NCI-H510A treated with DMSO at 0.1 percent for 48 hours (cell line): ENCODE measurements around the gene TMEM147.
A peak's percentile ranks its signal among the peaks of the same experiment; 100 is the strongest.

ENCODE experiments used
- DNase-seq: peaks from one replicate; lab custom pipeline; 2025; lab: John Stamatoyannopoulos, UW

TMEM147 gene

DNA sequence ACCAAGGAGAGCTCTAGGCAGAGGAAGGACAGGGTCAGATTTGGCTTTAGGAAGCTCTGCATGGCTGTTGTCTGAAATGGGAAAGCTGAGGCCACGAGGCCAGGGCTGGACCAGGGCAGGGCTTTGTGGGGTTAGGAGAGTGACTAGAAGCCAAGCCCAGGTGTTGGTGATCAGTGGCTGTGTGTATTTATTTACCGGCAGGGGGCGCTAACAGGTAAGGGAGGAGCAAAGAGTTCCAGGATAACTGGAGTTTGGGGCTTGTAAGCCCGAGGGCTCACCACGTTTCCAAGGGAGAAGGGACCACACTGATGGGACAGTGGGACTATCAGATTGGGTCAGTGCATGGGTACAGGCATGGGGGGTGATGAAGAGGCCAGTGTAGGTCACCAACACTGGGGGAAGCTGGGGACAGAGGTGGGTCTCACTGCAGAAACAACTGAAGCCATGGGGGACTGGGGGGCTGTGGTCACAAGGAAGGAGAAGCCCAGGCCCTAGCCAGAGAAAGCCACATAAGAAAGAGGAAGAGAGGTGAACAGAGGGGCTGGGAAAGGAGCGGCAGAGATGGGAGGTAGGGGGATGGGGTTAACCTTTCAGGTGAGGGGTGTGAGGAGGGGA lies 3.9 kb downstream of the TMEM147 start:
- DNase-seq = peak; percentile 29

DNA sequence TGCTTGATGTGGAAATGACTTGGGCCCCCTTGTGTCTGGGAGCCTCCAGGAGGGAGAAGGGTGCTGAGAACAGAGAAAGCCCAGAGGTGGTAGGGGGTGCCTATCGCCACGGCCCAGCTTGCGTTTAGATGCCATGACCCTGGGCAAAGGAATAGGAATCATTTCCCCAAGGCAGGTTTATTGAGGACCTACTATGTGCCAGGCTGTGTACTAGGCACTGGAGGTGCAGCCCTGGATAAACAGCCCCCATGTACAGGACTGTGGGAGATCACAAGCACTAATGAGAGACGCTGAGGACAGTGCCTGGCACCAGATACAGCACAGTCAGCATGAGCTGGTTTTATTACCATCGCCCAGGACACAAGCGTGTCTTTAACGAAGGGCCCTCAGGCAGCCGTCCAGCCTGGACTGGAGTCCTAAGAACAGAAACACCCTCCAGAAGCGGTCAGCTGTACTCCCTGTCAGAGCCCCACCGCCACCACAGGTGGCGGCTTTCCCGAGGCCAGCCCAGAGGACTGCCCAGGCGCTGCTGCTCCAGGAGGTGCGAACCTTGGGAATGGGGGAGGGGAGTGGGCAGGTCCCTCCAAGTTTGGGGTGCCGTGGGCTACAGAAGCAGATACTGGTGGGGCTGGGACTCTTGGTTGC lies 4.6 kb downstream of the TMEM147 start:
- DNase-seq = no peak

DNA sequence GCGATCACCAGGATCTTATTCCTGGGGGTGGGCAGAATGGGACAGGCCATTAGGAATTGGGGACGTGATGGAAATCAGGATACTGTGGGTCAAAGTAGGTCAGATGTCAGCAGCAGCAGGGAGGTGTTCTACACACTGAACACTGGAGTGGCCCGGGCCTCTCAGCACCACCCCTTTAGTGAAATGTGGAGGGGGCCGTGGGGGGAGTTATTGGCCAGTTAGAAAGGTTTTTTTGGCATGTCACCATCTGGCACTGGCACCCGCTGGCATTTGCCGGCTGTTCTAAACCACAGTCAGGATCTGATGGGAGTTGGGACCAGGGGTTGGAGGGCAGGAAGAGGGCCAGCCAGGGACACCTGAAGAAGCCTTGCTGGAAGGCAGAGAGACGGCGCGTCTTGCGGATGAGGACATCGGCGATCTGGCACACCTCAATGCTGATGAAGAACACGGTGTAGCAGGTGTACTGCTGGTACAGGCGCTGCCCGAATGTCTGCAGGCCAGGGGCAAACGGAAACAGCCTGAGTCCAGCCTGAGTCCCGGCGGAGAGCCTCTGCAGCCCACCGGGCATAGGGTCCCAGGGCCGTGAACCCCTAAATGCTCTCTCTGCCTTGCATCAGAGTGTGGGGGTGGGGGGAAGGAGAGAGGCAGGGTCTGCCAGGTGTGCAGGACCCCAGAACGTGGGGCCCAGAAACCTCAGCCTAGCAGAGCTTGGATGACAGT lies 5.8 kb downstream of the TMEM147 start:
- no peak for DNase-seq

- no peak for DNase-seq
Observed at GRCh38 chr19:35552534-35553384, 7.3 kb downstream of the TMEM147 start.

GRCh38 chr19:35553385-35554000 lies 8.1 kb downstream of the TMEM147 start:
- DNase-seq = no peak

GRCh38 chr19:35554076-35554475 lies 8.7 kb downstream of the TMEM147 start:
- no peak for DNase-seq

- no peak for DNase-seq
Observed at GRCh38 chr19:35555301-35556005, 10.0 kb downstream of the TMEM147 start.

DNA sequence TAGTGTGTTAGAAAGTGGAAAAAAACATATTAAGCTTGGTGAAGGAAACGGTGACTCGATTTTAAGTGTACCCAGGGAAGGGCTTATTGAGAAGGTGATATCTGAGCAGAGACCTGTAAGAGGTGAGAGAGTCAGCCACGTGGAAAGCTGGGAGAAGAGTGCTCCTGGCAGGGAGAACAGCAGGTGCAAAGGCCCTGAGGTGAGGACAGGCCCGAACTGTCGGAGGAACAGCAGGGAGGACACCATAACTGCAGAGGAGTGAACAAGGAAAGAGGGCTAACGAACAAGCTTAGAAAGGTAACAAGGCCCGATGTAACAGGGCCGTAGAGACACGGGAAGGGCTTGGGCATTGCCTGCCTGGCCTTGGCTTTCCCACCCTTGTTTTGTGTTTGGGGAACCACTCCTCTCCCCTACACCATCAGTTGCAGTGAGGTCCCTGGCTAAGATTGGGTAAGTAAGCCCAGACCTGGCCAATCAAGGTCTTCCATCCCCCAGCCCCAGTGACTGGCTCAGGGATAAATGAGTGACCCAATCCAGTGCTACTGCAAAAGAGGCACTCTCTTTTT lies 10.7 kb downstream of the TMEM147 start:
- DNase-seq = no peak

DNA sequence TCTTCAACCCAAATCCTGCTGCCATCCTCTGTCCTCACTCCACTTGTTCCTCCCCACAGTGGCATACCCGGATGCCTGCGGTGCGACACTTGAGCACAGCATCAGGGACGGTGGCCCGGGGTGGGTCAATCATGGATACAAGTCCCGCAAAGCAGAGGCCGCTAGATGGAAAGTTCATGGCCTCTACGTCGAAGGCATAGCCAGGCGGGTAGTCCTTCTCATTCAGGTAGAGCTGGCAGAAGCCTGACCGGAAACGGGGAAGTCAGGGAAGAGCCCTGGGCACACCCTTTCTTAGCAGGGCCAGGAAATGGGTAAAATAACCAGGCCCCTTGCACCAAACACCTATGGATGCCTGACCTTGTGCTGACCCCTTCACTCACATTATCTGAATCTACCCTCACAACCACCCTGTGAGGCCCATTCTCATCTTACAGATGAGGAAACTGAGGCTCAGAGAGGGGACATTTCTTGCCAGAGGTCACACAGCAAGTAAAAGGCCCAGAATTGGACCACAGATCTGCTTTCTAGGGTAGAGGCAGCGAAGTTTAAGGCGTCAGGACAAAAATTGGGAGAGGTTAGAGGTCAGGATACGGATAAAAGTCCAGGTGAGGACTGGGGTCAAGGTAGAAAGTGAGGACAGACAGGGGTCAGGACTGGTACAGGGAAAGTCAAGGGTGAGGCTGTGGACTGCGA lies 11.6 kb downstream of the TMEM147 start:
- DNase-seq = no peak

DNA sequence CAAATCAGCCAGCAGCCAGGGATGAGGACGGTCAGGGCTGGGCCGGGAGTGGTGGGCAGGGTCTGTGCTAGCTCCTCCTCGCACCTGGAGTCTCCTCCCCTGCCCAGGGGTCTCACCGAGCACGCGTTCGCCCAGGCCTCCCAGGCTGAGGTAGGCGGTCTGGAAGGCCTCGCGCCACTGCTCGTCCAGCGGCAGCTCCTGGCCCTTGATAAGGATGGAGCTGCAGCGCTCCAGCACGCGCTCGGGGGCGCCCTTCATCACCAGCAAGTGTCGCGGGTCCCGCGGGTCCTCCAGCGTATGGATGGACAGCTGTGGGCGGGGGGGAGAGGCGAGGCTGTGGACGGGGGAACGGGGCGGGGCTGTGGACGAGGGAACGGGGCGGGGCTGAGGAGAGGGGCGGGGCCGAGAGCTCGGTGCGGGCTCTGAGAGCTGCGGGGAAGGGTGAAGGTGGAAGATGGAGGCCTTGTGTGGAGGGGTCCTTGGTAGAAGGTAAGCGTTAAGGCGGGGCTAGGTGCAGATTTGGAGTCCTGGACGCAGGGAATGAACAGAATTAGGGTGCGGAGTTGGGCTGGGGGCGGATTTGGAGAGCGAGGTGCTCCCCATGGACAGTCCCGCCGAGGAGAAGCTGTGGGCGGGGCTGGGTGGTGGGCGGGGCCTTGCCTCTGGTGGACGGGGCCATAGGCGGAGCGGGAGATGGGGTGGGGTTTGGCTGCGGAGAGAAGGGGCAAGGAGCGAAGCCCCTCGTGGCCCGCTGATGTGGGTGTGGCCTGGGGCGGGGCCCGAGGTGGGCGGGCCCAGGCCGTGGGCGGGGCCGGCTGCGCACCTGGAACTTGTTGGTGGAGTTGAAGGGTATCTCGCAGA lies 12.3 kb downstream of the TMEM147 start:
- DNase-seq = no peak

DNA sequence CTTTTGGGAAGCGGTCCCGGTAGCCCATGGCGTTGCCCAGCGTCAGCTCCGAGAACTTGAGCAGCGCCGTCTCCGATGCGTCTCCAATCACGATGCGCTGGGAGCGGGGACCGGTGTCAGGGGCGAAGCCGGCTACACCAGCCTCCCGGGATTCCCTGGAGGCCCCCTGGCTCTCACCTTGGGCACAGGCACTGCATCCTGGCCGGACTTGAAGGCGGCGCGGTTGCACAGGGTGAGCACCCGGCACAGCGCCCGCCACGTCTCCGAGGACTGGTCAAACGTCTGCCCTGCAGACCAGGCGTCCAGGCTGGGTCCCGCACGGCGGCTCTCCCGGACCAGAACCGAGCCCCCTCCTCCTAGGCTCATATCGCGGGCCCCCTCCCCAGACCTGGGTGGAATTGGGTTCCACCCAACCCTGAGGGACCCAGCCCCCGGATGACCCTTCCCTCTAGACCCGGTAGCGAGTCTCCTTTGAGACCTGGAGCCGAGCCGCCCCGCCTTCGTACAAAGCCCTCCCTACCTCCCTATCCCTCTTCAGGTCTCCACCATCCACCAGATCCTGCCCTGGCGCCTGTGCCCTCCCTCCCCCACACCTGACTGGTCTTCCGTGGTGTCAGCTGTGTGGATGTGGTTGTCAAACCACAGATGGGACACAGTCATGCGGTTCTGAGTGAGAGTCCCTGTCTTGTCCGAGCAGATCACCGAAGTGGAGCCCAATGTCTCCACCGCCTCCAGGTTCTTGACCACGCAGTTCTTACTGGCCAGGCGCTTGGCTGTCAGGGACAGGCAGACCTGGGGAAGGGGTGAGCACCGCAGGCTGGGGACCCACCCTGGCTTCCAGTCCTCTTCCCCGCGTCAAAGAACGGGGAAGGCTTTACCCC lies 13.2 kb downstream of the TMEM147 start:
- no peak for DNase-seq

GRCh38 chr19:35559281-35559659 lies 13.8 kb downstream of the TMEM147 start:
- DNase-seq = no peak

DNA sequence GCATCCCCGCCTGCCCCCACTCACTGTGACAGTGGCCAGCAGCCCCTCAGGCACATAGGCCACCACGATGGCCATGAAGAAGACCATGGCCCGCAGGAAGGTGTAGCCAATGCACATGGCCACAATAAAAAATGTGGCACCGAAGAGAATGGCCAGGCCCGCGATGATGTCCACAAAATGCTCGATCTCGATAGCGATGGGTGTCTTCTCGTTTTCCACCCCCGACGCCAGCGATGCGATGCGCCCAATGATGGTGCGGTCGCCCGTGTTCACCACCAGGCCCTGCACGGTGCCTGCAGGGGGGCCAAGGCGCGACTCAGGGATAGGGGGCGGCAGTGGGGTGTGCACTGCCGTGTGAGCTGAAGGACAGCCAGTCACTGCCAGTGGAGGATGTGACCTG lies 14.4 kb downstream of the TMEM147 start:
- DNase-seq = no peak

DNA sequence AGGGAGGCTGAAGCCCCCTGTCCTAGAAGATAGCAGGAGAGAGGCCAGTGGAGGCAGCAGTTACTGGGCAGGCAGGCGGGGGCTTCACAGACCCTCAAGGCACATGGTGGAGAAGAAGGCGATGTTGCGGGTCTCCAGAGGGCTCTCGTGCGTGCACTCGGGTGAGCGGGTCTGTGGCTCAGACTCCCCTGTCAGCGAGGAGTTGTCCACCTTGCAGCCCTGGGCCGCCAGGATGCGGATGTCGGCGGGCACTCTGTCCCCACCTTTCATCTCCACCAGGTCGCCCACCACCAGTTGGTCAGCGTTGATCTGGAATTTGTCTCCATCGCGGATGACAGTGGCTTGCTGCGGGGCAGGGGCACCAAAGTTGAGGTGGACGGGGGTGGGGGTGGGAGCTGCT lies 14.8 kb downstream of the TMEM147 start:
- no peak for DNase-seq

DNA sequence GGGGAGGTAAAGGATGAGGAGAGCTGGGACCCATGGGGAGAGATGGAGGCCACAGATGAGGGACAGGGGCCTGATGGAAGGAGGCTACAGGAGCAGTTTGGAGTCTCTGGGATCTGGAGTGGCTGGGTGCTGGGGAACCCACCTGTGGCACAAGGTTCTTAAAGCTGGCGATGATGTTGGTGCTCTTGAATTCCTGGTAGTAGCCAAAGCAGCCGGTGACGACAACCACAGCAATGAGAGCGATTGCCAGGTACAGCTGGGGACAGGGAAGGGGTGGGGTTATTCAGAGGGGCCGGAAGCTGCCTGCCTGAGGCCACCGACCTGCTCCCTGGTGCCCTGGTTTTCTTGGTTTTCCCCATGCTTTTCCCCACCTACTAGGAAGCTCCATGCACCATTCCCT lies 15.3 kb downstream of the TMEM147 start:
- no peak for DNase-seq

- DNase-seq = no peak
Observed at GRCh38 chr19:35561436-35561835, 16.0 kb downstream of the TMEM147 start.

- no peak for DNase-seq
Observed at GRCh38 chr19:35562336-35562735, 16.9 kb downstream of the TMEM147 start.

DNA sequence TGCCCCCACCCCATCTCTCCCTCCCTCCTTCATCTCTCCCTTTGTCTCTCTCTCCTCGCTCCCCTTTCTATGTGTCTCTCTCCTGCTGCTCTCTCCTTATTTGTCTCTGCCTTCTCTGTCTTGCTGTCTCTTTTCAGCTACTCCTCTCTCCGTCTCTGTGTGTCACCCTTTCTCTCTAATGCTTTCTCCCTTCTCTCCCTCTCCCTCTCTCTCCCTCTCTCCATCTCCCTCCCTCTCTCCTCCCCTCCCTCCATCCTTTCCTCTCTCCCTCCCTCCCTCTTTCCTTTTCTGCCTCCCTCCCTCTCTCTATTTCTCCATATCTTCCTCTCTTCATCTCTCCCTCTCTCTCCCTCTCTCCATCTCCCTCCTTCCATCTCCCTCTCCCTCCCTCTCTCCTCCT lies 17.4 kb downstream of the TMEM147 start:
- no peak for DNase-seq
